Activated naive CD8-positive, alpha-beta T cell (primary cell): ENCODE measurements around the gene GCNT1.

Experiments
- H3K27ac Mint-ChIP-seq: one replicate; pipeline ENCODE4 v1.8.0; 2021; ENCODE audit warnings: mixed read lengths
- H3K27me3 Mint-ChIP-seq: one replicate; pipeline ENCODE4 v1.8.0; 2021; ENCODE audit warnings: mixed read lengths
- H3K36me3 Mint-ChIP-seq: one replicate; pipeline ENCODE4 v1.8.0; 2021; ENCODE audit warnings: mixed read lengths
- H3K4me1 Mint-ChIP-seq: one replicate; pipeline ENCODE4 v1.8.0; 2021; ENCODE audit warnings: low read depth, mixed read lengths
- H3K4me3 Mint-ChIP-seq: one replicate; pipeline ENCODE4 v1.8.0; 2021; ENCODE audit warnings: mild to moderate bottlenecking, mixed read lengths
- H3K9me3 Mint-ChIP-seq: one replicate; pipeline ENCODE4 v1.8.0; 2021; ENCODE audit warnings: low read depth, mixed read lengths

The GCNT1 gene

DNA sequence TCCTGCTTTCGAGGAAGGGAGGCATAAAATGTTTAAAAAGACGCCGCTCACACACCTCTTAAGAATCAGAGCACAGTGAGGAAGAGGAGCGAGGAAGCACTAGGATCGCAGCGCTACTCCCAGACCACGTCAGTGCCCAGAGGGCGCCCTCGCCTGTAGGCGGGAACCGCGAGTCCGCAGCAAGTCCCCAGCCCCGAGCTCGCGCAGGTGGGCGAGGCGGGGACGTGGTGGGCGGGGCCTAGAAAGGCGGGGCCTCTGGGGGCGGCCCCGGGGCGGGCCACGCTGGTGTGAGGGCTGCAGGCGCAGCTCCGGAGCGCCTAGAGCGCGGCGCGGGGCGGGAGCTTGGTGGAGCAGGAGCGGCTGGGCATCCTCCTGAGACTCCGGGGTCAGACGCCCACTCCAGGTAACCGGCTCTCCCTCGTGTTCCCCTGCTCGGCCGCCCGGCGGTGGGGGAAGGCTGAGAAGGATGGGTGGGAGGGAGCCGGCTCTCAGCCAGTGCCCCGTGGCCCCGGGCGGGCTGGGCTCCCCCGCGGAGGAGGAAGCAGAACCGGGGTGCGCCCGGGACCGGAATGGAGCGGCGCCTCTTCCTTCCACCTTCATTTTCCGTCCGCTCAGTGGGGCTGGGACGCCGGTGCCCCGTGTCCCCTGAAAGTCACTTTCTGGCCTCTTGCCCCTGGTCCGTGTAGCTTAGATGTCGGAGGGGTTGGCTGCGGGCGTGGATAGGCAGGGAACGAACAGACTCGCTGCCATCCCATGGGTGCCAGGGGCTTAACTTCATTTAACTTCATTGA is at the start of gene GCNT1:
Gene GCNT1 (plus strand): TSS at position 280 of the 791 bp plus-strand sequence. CDS start 43,200 bp downstream, outside the sequence.
- Mint-ChIP-seq H3K9me3 (no peaks in the 10 kb centered on the region), H3K4me3 (peak within 1 kb of the TSS; percentile 96), H3K36me3 (no peaks in the 10 kb centered on the region), H3K4me1 (peaks cover 24% of the 10 kb centered on the region), H3K27ac (peak within 1 kb of the TSS; percentile 79), H3K27me3 (peaks cover 1% of the 10 kb centered on the region)

DNA sequence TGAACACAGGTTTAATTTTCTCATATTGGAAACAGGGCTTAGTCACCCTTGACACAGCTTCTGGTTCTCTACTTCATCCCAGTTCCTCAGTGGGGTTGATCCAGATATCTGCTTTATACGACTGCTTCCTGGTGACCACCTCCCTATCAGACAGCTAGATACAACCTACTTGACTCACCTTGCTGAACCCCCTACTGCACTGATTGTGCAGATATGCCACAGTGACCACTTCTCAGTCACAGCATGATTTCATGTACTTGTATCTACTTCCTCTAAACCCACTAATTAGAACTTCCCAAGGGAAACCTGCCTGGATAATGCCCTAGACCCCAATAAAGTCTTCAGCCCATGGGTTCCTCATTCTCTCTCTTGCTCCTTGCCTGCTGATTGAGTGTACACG is 46.3 kb upstream of the GCNT1 start:
- H3K36me3 Mint-ChIP-seq: peaks cover 8% of the 10 kb centered on the region

DNA sequence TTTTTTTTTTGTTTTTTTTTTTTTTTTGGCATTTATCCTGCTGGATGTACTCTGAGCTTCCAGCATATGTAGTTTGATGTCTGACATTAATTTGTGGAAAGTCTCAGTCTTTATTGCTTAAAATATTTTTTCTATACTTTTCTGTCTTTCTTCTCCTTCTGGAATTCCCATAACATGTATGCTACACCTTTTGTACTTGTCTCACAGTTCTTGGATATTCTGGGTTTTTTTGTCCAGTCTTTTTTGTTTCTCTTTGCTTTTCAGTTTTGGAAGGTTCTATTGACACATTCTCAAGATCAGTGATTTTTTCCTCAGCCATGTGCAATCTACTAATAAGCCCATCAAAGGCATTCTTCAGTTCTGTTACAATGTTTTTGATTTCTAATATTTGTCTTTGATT is 45.3 kb upstream of the GCNT1 start:
- Mint-ChIP-seq H3K27ac (no peak overlapping the region), H3K4me3 (no peak overlapping the region), H3K4me1 (peaks cover 2% of the 10 kb centered on the region), H3K9me3 (peaks cover 7% of the 10 kb centered on the region), H3K27me3 (no peaks in the 10 kb centered on the region), H3K36me3 (peaks cover 8% of the 10 kb centered on the region)

More for the DNA sequence above, 46.3 kb upstream of the GCNT1 start:
- Mint-ChIP-seq H3K4me1 (peaks cover 2% of the 10 kb centered on the region), H3K27ac (no peak overlapping the region), H3K4me3 (no peak overlapping the region), H3K9me3 (peaks cover 7% of the 10 kb centered on the region), H3K27me3 (no peaks in the 10 kb centered on the region)

DNA sequence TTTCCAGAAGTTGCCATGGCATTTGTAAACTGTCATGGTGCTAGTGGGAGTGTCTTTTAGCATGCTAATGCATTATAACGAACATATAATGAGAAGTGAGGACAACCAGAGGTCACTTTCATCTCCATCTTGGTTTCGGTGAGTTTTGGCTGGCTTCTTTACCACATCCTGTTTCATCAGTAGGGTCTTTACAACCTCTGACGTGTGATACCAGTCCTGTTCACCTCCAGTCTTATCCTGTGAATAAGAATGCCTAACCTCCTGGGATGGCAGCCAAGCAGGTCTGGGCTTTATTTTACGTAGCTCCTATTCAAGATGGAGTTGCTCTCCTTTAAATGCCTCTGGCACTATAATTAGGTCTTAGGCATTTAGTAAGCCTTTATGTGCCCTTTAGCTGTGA is 44.3 kb upstream of the GCNT1 start:
- no peak overlapping the region for H3K27ac Mint-ChIP-seq
- no peak overlapping the region for H3K4me3 Mint-ChIP-seq

DNA sequence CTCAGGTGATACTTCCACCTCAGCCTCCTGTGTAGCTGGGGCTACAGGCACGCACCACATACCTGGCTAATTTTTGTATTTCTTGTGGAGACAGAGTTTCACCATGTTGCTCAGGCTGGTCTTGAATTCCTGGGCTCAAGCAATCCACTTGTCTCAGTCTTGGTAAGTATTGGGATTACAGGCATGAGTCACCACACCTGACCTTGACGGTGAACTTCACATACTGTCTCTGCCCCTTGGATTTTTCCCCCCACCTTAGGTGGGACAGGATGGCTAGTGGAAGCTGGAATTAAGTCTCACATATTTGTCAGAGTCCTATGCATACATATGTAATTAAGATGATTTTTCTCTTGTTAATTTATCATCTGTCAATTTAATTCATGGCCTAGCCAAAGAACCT is 43.8 kb upstream of the GCNT1 start:
- Mint-ChIP-seq H3K9me3 (peaks cover 7% of the 10 kb centered on the region), H3K4me3 (no peak overlapping the region), H3K4me1 (peaks cover 2% of the 10 kb centered on the region), H3K27me3 (no peaks in the 10 kb centered on the region), H3K27ac (no peak overlapping the region), H3K36me3 (peaks cover 8% of the 10 kb centered on the region)

More for the DNA sequence above, 44.3 kb upstream of the GCNT1 start:
- no peaks in the 10 kb centered on the region for H3K27me3 Mint-ChIP-seq
- H3K9me3 Mint-ChIP-seq: peaks cover 7% of the 10 kb centered on the region
- peaks cover 8% of the 10 kb centered on the region for H3K36me3 Mint-ChIP-seq
- H3K4me1 Mint-ChIP-seq: peaks cover 2% of the 10 kb centered on the region

DNA sequence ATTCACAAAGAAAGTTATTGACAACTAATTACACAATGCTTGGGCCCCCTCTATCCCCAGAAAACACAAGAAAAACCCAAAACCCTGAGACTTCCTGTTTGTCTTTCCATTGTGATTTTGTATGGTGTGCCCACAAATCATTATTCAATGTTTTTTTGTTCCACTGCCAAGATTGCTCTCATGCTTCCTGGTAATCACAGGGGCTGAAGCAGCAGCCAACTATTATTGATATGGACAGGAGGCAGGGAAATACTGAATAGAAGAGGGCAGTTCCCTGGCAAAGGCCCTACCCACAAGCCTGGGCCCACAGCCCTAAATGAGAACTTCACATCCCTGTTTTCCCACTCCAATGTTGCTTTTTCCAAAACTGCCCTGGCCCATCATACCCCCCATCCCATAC is 43.3 kb upstream of the GCNT1 start:
- no peaks in the 10 kb centered on the region for H3K27me3 Mint-ChIP-seq
- H3K36me3 Mint-ChIP-seq: peaks cover 8% of the 10 kb centered on the region
- no peak overlapping the region for H3K4me3 Mint-ChIP-seq
- H3K27ac Mint-ChIP-seq: no peak overlapping the region
- H3K9me3 Mint-ChIP-seq: peaks cover 7% of the 10 kb centered on the region
- H3K4me1 Mint-ChIP-seq: peaks cover 2% of the 10 kb centered on the region

DNA sequence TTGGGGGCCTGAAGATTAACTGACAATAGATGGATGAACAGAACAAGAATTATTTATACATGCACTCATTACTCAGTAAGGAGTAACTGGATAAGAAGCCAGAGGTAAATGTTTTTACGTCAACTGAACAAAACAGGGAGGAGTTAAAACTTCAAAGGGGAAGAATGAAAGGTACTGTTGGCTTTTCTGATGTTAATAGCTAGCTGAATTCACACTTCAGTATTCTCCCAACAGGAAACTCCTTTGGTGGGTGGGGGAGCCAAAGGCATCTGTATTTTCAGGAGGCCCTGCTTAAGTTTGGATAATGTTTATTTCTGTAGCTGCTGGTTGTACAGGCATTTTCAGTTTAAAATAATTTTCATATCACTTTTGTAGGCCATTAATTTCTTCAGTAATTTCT is 41.6 kb upstream of the GCNT1 start:
- Mint-ChIP-seq H3K36me3 (peaks cover 8% of the 10 kb centered on the region), H3K27me3 (no peaks in the 10 kb centered on the region), H3K4me1 (peaks cover 2% of the 10 kb centered on the region), H3K27ac (no peak overlapping the region), H3K4me3 (no peak overlapping the region), H3K9me3 (peaks cover 7% of the 10 kb centered on the region)

DNA sequence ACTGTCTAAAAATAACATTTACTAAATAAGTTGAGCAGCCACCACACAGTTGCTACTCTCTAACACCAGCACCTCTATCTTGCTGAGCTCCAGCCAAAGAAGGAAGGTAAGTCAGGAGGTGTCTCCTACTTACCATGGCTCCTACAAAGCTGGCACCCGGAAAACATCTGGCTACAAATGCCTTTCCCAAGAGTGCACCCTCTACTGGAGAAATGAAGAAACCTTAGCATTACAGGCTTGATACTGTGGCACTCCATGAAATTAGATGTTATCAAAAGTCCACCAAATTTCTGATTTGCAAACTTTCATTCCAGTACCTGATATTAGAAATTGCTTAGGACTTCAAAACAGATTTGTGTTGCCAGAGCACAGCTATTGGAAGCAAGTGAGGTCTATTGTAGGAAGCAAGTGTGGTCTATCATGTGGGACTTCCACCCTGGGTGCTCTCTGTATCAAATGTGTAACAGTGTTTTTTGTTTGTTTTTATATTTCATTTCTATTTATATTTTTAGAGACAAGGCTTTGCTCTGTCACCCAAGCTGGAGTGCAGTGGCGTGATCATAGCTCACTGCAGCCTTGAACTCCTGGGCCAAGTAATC is 39.1 kb upstream of the GCNT1 start:
- Mint-ChIP-seq H3K4me1 (peaks cover 14% of the 10 kb centered on the region), H3K27ac (no peak overlapping the region), H3K9me3 (no peaks in the 10 kb centered on the region), H3K27me3 (no peaks in the 10 kb centered on the region), H3K36me3 (no peaks in the 10 kb centered on the region), H3K4me3 (no peak overlapping the region)

DNA sequence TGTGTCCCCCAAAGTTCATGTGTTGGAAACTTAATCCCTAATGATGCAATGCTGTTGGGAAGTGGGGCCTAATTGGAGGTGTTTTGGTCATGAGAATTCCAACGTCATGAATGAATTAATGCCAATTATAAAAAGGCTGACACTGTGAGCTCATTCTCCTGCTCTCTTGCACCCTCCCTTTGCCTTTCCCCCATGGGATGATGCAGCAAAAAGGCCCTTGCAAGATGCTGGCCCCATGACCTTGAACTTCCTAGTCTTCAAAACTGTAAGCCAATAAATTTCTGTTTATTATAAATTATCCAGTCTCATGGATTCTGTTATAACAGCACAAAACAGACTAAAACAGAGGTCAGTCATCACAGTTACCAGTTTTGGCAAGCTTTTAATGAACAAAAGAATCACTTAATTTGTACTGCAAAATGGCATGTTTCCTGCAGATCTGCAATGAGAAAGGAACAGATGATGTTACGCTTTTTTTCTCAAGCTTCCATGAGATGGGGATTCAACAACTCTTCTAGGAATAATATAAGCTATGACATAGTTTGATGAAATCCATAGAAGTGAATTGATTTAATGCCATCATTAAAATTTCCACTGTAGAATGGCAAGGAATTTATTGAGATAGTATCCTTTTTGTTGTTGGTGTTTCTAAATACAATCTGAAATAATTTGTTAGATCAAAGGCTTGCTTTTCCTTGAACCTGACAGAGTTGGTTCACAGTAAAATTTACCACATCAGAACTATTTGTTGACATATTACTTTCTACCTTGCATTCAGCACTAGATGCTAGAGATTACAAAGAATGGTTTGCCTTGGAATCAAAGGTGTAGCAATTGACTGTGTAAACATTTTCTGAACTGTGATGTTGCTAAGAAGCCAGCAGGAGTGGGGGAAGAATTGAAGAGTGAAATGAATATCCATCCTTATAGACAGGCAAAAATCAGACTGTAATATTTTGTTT is 35.5 kb upstream of the GCNT1 start:
- Mint-ChIP-seq H3K27me3 (no peaks in the 10 kb centered on the region), H3K4me3 (no peak overlapping the region), H3K27ac (peak overlapping the region; percentile 46)

DNA sequence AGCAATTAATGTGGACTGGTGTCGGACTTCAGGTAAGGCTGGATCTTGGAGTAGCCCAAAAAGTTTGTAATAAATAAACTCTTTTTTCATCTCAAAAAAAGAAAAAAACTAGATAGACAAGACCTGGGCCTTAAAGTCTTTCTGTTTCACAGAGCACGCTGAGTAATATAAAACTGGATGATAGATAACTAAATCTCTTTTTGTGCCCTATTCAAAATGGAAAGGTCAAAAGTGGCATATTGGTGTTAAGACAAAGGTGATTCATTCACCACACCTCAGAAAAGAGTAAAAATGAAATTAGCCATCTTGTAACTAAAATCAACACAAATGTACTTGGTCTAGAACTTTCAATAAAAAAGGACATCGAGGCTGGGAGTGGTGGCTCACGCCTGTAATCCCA is 34.5 kb upstream of the GCNT1 start:
- H3K4me3 Mint-ChIP-seq: no peak overlapping the region
- peak overlapping the region; percentile 46 for H3K27ac Mint-ChIP-seq
- H3K27me3 Mint-ChIP-seq: no peaks in the 10 kb centered on the region
- H3K9me3 Mint-ChIP-seq: no peaks in the 10 kb centered on the region
- H3K4me1 Mint-ChIP-seq: peaks cover 14% of the 10 kb centered on the region
- no peaks in the 10 kb centered on the region for H3K36me3 Mint-ChIP-seq

More for the DNA sequence above, 35.5 kb upstream of the GCNT1 start:
- Mint-ChIP-seq H3K4me1 (peaks cover 14% of the 10 kb centered on the region), H3K36me3 (no peaks in the 10 kb centered on the region), H3K9me3 (no peaks in the 10 kb centered on the region)

DNA sequence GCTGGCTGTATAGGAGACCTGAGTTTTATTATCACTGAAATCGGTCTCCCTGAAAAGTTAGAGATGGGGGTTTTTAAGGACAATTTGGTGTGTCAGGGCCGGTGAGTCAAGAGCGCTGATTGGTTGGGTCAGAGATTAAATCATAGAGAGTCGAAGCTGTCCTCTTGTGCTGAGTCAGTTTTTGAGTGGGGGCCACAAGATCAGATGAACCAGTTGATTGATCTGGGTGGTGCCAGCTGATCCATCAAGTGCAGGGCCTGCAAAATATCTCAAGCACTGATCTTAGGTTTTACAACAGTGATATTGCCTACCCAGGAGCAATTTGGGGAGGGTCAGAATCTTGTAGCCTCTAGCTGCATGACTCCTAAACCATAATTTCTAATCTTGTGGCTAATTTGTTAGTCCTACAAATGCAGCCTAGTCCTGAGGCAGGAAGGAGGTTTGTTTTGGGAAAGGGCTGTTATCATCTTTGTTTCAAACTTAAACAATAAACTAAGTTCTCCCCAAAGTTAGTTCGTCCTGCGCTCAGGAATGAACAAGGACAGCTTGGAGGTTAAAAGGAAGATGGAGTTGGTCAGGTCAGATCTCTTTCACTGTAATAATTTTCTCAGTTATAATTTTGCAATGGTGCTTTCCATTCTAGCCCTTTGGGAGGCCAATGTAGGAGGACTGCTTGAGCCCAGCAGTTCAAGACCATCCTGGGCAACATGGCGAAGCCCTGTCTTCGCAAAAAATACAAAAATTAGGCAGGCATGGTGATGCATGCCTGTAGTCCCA is 33.1 kb upstream of the GCNT1 start:
- H3K27me3 Mint-ChIP-seq: no peaks in the 10 kb centered on the region
- H3K27ac Mint-ChIP-seq: no peak overlapping the region
- H3K9me3 Mint-ChIP-seq: no peaks in the 10 kb centered on the region
- no peak overlapping the region for H3K4me3 Mint-ChIP-seq
- H3K36me3 Mint-ChIP-seq: no peaks in the 10 kb centered on the region
- H3K4me1 Mint-ChIP-seq: peaks cover 14% of the 10 kb centered on the region

DNA sequence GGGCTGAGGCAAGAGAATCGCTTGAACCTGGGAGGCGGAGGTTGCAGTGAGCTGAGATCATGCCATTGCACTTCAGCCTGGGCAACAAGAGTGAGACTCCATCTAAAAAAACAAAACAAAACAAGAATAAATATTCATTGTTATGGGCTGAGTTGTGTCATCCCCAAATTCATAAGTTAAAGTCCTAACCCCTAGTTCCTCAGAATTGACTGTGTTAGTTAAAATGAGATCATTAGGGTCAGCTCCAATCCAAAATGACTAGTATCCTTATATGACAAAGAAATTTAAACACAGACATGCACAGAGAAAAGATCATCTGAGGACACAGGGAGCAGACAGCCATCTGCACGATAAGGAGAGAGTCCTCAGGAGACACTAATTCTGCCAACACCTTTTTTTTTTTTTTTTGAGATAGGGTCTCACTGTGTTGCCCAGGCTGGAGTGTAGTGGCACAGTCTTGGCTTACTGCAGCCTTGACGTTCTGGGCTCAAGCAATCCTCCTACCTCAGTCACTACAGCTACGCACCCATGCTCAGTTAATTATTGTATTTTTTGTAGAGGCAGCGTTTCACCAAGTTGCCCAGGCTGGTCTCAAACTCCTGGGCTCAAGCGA is 32.1 kb upstream of the GCNT1 start:
- Mint-ChIP-seq H3K4me3 (no peak overlapping the region), H3K27ac (no peak overlapping the region), H3K36me3 (no peaks in the 10 kb centered on the region), H3K9me3 (no peaks in the 10 kb centered on the region), H3K4me1 (peaks cover 14% of the 10 kb centered on the region), H3K27me3 (no peaks in the 10 kb centered on the region)

DNA sequence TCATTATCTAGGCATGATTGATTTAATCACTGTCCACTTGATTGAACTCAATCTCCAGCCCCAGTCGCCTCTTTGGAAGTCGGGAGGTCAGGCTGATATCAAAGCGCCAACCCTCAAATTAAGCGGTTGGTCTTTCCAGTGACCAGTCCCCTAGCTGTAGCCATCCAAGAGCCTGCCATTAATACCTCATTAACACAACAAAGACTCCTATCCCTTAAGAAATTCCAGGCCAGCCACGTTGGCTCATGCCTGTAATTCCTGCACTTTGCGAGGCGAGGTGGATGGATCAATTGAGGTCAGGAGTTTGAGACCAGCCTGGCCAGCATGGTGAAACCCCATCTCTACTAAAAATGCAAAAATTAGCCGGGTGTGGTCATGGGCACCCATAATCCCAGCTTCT is 27.4 kb upstream of the GCNT1 start:
- H3K4me1 Mint-ChIP-seq: no peaks in the 10 kb centered on the region
- peaks cover 3% of the 10 kb centered on the region for H3K27me3 Mint-ChIP-seq
- H3K9me3 Mint-ChIP-seq: no peaks in the 10 kb centered on the region
- H3K27ac Mint-ChIP-seq: no peak overlapping the region
- no peak overlapping the region for H3K4me3 Mint-ChIP-seq
- H3K36me3 Mint-ChIP-seq: no peaks in the 10 kb centered on the region

DNA sequence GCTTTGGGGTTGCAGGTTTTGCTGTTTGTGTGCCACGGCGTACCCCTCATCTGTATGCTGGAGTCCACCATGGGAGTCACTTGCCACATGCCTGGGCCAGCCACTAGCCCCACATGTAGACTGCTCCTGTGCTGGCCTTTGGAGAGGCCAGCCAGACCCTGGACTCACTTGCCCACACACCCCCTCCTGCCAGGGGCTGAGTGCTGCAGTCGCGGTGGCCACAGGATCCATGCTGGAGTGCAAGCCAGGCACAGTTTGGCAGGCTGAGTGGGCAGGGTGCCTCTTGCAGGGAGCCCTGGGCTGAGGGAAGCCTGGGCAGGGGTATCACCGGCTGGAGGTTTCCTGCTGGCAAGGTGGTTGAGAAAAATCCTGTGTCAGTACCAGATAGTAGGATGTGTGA is 25.6 kb upstream of the GCNT1 start:
- H3K4me3 Mint-ChIP-seq: no peak overlapping the region
- no peak overlapping the region for H3K27ac Mint-ChIP-seq
- H3K27me3 Mint-ChIP-seq: peaks cover 3% of the 10 kb centered on the region
- no peaks in the 10 kb centered on the region for H3K36me3 Mint-ChIP-seq
- peaks cover 3% of the 10 kb centered on the region for H3K4me1 Mint-ChIP-seq
- H3K9me3 Mint-ChIP-seq: no peaks in the 10 kb centered on the region
